HG03045 (cell line): ENCODE results near the gene SCYGR6.

Experiments
- ATAC-seq: cut with Tn5 transposase; IDR thresholded peaks from one replicate; pipeline ENCODE4 v1.9.1; 2021; ENCODE audit warnings: mild to moderate bottlenecking, moderate library complexity; ENCODE audit not compliant: unreplicated experiment

SCYGR6 gene

GRCh38 chr2:227716501-227716900 is 8.1 kb downstream of the SCYGR6 start:
- ATAC-seq, result no peak

DNA sequence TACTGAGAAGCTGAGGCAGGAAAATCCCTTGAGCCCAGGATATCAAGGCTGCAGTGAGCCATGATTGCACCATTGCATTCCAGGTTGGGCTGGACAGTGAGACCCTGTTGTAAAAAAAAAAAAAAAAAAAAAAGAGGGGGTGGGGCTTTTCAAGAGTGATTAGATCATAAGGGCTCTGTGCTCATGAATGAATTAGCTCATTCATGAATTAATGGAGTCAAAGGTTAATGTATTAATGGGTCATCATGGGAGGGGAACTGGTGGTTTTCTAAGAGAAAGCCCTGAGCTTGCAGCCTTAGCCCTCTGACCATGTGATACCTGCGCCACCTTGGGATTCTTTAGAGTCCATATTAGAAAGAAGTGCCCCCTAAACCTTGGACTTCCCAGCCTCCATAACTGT is 11.3 kb downstream of the SCYGR6 start:
- ATAC-seq, result no peak

DNA sequence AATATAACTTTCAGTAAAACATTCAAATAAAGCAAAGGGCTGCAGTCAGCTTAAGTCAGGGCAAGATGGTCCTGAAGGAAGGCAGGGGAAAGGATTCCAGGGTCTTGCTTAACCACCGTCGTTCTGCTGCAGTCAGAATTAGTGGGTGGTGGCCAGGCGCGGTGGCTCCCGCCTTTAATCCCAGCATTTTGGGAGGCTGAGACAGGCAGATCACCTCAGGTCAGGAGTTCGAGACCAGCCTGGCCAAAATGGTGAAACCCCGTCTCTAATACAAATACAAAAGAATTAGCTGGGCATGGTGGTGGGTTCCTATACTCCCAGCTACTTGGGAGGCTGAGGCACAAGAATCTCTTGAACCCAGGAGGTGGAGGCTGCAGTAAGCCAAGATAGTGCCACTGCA is 13.6 kb downstream of the SCYGR6 start:
- ATAC-seq, result no peak

- ATAC-seq, result no peak
These were observed 17.2 kb downstream of the SCYGR6 start for GRCh38 chr2:227707390-227707789.

GRCh38 chr2:227706859-227707258 is 17.7 kb downstream of the SCYGR6 start:
- ATAC-seq, result no peak

- ATAC-seq, result no peak
These were observed 20.6 kb downstream of the SCYGR6 start for GRCh38 chr2:227703961-227704360.

DNA sequence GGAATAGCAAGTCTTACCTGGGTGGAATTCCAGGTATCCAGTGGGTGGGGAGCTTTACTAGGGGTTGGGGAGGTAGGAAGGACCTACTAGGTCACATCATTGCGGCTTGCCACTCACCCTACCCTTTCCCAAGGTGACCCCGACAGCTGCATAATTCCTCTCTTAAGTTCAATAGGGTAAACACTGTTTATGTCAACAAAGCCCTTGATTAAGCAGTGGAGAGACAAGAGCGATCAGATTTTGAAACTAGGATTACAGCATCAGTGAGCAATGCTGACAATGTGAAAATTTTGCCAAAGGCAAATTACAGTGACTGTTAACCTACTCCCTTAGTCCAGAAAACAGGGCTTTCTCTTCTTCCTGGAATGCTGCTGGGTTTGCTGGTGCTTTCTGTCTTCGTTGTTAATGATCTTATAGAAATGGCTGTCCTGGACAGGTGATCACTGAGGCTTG is 21.3 kb downstream of the SCYGR6 start:
- ATAC-seq, result no peak

- ATAC-seq, result no peak
These were observed 23.0 kb downstream of the SCYGR6 start for GRCh38 chr2:227701556-227701955.

GRCh38 chr2:227696990-227697679 is 27.4 kb downstream of the SCYGR6 start:
- no peak for ATAC-seq

DNA sequence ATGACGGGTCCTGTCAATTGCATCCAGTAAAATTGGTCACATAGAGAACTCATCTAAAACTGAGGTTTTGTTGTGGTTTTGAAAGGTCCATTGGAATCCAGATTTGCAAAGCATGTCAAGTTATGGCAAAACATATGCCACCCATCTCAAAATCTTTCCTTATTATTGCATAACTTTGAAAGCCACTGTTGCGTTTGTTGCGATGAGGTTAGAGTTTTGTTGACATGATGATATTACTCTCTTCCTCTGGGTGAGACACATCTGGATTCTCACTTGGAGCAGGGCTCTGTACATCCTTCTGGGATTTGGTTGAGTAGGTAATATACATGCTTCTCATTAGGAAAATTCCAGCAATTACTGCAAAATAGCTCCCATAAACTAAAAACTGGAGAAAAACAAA is 37.4 kb downstream of the SCYGR6 start:
- no peak for ATAC-seq

DNA sequence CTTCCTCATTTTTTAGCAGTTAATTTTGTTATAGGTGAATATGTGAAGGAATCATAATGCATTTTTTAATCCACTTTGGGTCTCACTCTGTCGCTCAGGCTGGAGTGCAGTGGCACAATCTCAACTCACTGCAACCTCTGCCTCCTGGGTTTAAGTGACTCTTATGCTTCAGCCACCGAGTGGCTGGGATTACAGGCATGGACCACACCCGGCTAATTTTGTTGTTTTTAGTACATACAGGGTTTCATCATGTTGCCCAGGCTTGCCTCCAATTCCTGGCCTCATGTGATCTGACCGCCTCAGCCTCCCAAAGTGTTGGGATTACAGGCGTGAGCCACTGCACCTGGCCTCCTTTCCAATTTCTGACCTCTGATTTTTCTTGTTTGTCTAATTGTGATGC is 40.3 kb downstream of the SCYGR6 start:
- ATAC-seq, result no peak

- ATAC-seq, result no peak
These were observed 46.6 kb downstream of the SCYGR6 start for GRCh38 chr2:227677928-227678327.

GRCh38 chr2:227674485-227674884 is 50.1 kb downstream of the SCYGR6 start:
- no peak for ATAC-seq
